ENCODE measurements around the gene PRAME.

GRCh38 chr22:22571862-22572261, 12.8 kb upstream of the PRAME start:
- TF ChIP-seq POLR2A (IDR thresholded peaks at IDR 0.05) (no peak), CTCF (IDR thresholded peaks at IDR 0.05) (no peak)
